Measurements from ENCODE around the gene CCR4.
"Not testable (repeated sequence)": the region's sequence is repeated elsewhere in the genome, so short reads cannot be mapped to it uniquely, and the experiment has no call there.

Gene CCR4

GRCh38 chr3:32983124-32983523, 31.7 kb downstream of the CCR4 start:
- DNase-seq (ENCODE audit: low read depth) = no peak

DNA sequence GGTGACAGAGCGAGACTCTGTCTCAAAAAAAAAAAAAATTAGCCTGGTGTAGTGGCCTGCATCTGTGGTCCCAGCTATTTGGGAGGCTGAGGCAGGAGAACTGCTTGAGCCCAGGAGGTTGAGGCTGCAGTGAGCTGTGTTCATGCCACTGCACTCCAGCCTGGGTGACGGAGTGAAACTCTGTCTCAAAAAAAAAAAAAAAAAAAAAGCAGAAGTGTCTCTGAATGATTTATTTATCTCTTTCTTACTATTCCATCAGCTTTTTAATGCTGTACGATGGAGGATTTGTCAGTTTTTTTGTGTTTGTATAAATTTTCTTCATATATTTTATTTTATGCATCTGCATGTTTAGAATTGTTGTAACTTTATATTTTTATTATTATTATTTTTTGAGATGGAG, 33.5 kb downstream of the CCR4 start:
- DNase-seq (ENCODE audit: low read depth) = not testable (repeated sequence)

- DNase-seq (ENCODE audit: low read depth) = no peak
Observed at GRCh38 chr3:32989171-32989570, 37.7 kb downstream of the CCR4 start.

GRCh38 chr3:32990116-32990515, 38.7 kb downstream of the CCR4 start:
- no peak for DNase-seq (ENCODE audit: low read depth)

GRCh38 chr3:32991781-32992180, 40.3 kb downstream of the CCR4 start:
- DNase-seq (ENCODE audit: low read depth) = no peak

DNA sequence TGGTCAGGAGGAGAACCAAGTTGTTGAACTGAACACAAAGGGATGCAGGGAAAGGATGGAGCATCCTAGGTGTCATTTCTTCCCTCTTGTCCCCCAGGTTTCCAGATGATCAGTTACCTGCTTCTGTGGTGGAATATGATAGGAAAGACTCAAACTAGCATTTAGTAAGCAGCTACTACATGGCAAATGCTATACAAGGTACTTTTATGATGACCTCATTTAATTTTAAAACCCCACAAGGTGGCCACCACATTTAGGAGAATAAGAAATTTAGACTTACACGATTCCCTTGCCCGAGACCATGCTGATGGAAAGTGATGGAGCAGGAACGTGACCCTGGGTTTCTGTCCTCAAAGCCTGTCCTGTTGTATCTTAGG, 40.9 kb downstream of the CCR4 start:
- no peak for DNase-seq (ENCODE audit: low read depth)

- DNase-seq (ENCODE audit: low read depth) = no peak
Observed at GRCh38 chr3:32994045-32994444, 42.6 kb downstream of the CCR4 start.

GRCh38 chr3:32995098-32995497, 43.7 kb downstream of the CCR4 start:
- no peak for DNase-seq (ENCODE audit: low read depth)

DNA sequence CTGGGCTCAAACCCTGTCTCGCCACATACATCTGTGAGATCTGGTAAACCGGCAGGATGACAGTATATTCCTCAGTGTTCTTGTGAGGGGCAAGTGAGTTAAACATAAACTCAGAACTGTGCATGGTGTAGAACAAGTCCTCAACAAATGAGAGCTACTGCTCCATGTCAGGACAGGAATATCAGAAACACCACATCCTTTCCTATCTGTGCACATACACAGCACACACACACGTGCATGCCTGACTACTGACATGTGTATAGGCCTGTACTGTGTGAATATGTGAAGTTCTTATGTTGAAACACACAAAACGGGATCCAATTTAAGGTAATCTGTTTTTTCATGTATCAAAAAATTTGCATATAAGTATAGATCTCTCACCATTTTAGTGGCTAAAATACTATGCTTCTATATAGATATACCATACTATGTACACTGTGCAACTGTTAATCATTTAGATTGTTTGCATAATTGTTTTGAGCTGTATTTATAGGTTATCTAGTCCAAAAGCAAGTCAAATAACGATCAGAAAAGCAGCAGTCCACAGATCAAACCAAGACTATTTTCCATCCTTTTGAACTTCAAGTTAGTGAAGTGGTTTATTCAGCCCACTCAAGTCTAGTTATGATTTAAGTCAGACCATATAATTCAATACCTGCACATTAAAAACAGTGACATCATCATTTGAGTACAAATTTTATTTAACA, 44.8 kb downstream of the CCR4 start:
- no peak for DNase-seq (ENCODE audit: low read depth)

DNA sequence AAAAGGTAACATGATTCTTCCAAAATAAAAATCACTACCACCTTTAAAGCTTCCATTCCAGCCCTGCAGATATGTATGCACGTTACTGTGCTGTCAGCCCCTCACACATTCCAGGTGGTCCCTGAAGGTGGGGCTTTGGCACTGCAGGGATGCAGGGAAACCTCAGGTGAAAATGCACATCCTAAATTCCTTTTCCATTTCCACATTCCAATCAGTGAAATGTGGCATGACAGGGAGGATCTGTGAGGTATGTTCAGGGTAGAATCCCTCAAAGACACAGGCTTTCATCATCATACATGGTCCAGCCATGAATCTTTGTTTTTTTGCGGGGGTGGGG, 45.3 kb downstream of the CCR4 start:
- DNase-seq (ENCODE audit: low read depth) = no peak

- no peak for DNase-seq (ENCODE audit: low read depth)
Observed at GRCh38 chr3:32998631-32999451, 47.4 kb downstream of the CCR4 start.

DNA sequence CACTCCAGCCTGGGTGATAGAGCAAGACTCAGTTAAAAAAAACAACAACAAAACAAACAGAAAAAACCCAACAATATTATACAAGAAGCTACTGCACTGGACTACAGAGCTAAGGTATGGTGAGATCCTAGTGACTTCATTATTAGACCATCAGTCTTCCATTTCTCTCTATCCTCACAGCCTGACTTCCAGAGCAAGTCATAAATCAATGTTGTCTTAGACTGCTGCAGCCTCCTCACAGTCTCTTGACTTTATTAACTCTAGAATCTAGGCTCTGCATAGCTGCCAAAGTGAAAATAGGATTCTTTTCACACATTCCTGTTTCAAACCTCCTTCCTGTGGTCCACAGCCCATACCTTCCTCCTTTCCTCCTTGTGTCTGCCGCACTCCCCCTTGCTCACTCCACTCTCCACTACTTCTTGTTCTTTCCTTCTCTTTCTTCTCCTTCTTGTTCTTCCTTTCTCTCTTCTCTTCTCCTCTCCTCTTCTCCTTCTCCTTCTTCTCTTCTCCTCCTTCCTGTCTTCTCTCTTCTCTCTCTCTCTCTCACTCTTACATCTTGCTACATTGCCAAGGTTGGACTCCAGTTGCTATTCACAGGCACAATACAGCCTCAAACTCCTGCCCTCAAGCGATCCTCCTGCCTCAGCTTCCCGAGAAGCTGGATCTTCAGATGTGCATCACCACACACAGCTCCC, 49.4 kb downstream of the CCR4 start:
- DNase-seq (ENCODE audit: low read depth) = no peak

DNA sequence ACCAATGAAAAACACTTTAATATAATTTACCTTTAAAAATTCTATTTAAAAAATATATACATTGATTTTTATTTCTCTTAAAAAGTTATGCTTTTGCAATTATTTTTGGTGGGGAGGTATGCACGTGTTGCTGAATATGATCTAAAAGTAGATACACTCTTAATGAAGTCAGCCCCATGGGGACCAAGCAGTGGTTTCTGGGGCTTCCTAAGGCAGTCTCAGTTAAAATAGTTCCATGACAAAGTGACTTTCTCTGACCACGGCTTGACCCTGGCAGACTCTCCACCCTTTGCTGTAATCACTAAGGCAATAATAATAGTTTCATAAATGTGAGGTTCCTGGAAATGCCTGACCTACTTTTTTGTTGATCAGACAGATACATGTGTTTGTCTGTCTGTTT, 50.4 kb downstream of the CCR4 start:
- no peak for DNase-seq (ENCODE audit: low read depth)

DNA sequence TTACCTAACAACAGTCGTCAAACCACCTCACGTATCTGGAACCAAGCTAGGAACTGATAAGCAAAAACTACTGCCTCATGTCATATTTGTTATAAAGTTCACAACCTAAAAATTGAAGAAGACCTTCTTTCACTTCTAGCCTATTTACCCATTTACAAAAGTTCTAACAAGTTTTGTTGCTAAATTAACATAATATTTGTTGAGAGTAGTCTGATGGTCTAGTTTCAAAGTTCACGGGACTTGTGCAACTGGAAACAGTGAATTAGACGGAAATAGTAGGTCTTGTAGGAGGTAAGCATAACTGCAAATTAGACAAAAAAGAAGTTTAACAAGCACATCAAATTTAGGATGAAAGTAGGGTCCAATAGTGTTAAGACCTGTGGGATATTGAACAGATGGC, 51.9 kb downstream of the CCR4 start:
- no peak for DNase-seq (ENCODE audit: low read depth)

GRCh38 chr3:33004205-33004604, 52.8 kb downstream of the CCR4 start:
- no peak for DNase-seq (ENCODE audit: low read depth)

DNA sequence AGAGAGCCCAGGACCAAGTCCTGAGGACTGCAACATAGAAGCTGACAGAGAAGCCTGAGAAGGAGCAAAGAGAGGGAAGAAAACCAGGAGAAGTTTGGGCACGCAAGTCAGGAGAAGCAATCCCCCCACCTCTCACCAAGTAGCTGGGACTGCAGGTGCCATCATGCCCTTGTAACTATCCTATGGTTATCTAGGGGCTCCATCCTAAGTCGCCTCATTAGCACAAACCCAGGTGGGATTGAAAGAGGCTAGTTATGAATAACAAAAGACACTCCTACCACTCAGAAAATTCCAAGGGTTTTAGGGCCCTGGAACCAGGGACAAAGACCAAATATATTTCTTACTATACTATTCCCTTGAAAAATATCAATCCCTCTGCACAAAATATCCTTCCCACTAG, 53.5 kb downstream of the CCR4 start:
- no peak for DNase-seq (ENCODE audit: low read depth)
